WI38 (cell line): ENCODE results near the gene B4GALNT4.
"Not testable (repeated sequence)": the region's sequence is repeated elsewhere in the genome, so short reads cannot be mapped to it uniquely, and the experiment has no call there.

ENCODE experiments used
- H3K4me3 ChIP-seq: 2 replicates; pipeline ENCODE4 v1.5.1; 2011; ENCODE audit warnings: low read depth, mild to moderate bottlenecking, control low read depth, low read length
- TF ChIP-seq, protein P1 (sequence below): IDR thresholded peaks from 2 replicates; pipeline ENCODE4 v1.5.1; 2012; ENCODE audit warnings: low read depth, mild to moderate bottlenecking, control low read depth, low read length

Gene B4GALNT4

DNA sequence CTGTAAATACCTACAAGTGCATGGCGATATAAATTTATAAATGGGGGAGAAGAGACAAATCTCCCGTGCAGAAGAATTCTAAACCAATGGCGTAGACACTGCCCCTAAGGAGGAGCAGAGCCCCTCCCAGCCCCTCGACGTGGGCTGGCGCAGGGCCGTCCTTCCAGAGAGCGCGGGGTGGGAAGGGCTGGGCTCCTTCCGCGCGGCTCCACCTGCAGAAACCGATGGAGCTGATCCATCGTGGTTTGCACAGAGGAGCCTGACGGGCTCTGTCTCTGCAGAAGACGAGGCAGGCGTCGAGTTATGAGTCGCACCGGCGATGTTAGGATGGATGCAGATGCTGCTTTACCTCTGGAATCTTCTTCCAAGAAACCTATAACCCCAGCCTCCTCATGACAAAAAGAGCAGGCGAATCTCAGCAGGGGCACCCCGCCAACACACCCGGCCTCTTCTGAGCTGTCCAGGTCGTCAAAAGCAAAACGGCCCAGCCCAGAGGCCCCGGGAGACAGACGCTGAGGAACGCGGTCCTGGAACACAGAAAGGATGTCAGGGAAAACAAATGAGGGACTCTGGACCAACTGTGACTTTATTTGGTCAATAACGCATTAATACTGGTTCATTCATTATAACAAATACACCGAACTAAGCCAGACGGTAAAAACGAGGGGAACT, 11.0 kb upstream of the B4GALNT4 start:
- no peak overlapping the region for H3K4me3 ChIP-seq
- TF ChIP-seq, protein P1, sequence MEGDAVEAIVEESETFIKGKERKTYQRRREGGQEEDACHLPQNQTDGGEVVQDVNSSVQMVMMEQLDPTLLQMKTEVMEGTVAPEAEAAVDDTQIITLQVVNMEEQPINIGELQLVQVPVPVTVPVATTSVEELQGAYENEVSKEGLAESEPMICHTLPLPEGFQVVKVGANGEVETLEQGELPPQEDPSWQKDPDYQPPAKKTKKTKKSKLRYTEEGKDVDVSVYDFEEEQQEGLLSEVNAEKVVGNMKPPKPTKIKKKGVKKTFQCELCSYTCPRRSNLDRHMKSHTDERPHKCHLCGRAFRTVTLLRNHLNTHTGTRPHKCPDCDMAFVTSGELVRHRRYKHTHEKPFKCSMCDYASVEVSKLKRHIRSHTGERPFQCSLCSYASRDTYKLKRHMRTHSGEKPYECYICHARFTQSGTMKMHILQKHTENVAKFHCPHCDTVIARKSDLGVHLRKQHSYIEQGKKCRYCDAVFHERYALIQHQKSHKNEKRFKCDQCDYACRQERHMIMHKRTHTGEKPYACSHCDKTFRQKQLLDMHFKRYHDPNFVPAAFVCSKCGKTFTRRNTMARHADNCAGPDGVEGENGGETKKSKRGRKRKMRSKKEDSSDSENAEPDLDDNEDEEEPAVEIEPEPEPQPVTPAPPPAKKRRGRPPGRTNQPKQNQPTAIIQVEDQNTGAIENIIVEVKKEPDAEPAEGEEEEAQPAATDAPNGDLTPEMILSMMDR: no peak

GRCh38 chr11:359181-359714, 10.1 kb upstream of the B4GALNT4 start:
- no peak overlapping the region for H3K4me3 ChIP-seq
- TF ChIP-seq, protein P1: no peak

- no peak overlapping the region for H3K4me3 ChIP-seq
- TF ChIP-seq, protein P1: no peak
Observed at GRCh38 chr11:360326-361280, 8.7 kb upstream of the B4GALNT4 start.

GRCh38 chr11:362642-363442, 6.5 kb upstream of the B4GALNT4 start:
- TF ChIP-seq, protein P1: no peak
- no peak overlapping the region for H3K4me3 ChIP-seq

DNA sequence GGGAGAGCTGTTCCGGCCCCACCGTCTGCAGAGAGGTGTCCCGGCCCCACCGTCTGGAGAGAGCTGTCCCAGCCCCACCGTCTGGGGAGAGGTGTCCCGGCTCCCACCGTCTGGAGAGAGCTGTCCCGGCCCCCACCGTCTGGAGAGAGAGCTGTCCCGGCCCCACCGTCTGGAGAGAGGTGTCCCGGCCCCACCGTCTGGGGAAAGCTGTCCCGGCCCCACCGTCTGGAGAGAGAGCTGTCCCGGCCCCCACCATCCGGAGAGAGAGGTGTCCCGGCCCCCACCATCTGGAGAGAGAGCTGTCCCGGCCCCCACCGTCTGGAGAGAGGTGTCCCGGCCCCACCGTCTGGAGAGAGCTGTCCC, 5.9 kb upstream of the B4GALNT4 start:
- H3K4me3 ChIP-seq: not testable (repeated sequence)

DNA sequence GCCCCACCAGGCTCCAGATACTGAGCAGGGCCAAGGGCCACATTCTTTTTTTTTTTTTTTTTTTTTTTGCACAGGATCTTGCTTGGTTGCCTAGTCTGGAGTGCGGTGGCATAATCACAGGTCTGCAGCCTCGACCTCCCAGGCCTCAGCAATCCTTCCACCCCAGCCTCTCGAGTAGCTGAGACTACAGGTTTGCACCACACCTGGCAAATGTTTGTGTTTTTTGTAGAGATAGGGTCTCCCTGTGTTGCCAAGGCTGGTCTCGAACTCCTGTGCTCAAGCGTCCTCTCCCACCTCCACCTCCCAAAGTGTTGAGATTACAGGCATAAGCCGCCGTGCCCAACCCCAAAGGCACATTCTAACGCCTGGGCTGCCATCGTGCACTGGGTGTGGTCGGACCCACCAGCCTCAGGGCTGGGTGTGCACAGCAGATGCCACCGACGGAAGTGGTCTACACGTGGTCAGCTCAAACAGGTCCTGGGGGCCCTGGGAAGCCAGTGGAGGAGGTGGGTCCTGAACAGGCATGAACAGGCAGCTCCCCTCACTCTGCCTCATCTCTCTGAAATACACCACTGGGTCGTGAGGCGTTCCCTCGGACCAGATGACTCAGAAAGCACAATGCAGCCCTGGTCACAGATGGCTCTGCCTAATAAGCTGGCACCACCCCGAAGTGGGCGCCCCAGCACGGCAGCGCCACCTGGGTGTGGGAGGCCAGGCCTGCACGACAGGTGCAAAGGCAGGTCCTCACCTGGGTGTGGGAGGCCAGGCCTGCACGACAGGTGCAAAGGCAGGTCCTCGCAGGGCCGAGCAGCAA, 5.1 kb upstream of the B4GALNT4 start:
- TF ChIP-seq, protein P1: no peak
- H3K4me3 ChIP-seq: no peak overlapping the region
